HT-29 (cell line): ENCODE data around the gene ZFYVE21. TPM values are rescaled to one million over a fixed set of nuclear protein-coding genes. Genes with fewer than 3 reads are reported as not detected.
"Not testable (repeated sequence)": the region's sequence is repeated elsewhere in the genome, so short reads cannot be mapped to it uniquely, and the experiment has no call there.

ENCODE experiments used
- DNase-seq: peaks from one replicate; pipeline ENCODE4 v3.0.0-alpha.2; 2015; ENCODE audit warnings: low spot score
- total RNA-seq: library from RNA; depleted of rRNA; stranded (reverse); fragments of >200 nt; shearing (Covaris generic); gene quantifications from 2 replicates; pipeline ENCODE4 v1.2.3, GENCODE V29; 2014; rRNA removed

Gene ZFYVE21
- 37.6 and 40.0 TPM in 2 replicates for total RNA-seq

- DNase-seq: peak; percentile 98
These were observed at the start of gene ZFYVE21, which contains the start of gene XRCC3 for GRCh38 chr14:103715052-103716000. Gene ZFYVE21 (plus strand): TSS chr14:103715810. CDS start chr14:103715842, 32 bp downstream. Gene XRCC3 (minus strand): TSS chr14:103715451. CDS start chr14:103711087, 4,364 bp downstream.

DNA sequence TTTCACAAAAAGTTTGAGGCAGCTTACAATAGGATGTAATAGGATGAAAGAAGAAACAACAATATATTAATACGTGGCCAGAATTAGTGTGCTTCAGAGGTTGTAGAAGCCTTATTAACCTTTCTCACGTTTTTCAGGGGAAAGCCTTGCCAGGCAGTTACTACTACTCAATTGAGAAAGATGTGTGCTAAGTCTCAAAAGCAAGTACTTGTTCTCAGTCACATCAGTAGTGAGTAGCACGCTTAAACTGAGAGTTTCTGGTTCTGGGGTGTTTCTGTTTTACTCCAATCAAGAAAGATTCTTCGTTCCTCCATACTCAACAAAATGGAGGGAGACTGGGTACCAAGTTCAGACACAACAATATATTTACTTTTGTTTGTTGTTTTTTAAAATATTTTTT, 47.9 kb upstream of the ZFYVE21 start:
- no peak for DNase-seq

DNA sequence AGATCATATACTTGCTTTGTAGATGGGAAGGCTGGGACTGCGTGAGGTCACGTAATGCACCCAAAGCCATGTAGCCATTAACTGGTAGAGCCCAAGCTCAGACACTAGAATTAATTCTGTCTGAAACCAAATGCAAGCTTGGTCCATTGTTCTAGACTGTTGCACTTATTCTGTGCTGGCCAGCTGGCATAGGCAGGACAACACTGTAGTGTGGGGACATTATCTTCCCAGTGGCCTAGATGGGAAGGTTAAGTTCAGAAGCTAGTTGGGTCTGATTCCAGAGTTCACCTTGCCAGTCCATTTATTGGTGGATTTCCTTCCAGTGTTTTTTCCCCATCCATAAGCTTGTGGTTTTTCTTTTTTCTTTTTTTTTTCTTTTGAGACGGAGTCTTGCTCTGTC, 47.5 kb upstream of the ZFYVE21 start:
- no peak for DNase-seq

- DNase-seq: no peak
These were observed 46.2 kb upstream of the ZFYVE21 start for GRCh38 chr14:103669370-103669769.

DNA sequence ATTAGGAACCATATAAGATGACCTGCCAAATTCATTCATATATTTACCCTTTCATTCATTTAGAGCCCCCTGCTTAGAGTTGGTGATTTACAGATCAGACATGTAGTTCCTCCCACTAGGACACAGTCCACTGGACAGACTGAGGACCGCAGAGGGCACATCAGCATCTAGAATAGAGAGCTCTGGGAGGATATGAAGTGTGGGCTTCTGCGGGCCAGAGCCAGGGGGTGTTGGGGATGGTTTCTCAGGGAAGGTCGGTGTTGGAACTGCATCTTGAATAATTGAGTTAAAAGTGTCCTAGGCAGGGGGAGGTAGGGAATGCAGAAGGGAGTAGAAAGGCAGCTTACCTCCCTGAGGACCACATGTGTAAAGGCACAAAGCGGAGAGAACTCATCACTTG, 43.7 kb upstream of the ZFYVE21 start:
- DNase-seq: no peak

GRCh38 chr14:103675957-103676356, 39.7 kb upstream of the ZFYVE21 start:
- no peak for DNase-seq

- no peak for DNase-seq
These were observed 38.5 kb upstream of the ZFYVE21 start for GRCh38 chr14:103676881-103677675.

- peak; percentile 30 for DNase-seq
These were observed 36.3 kb upstream of the ZFYVE21 start for GRCh38 chr14:103679351-103679750.

- DNase-seq: no peak
These were observed 34.9 kb upstream of the ZFYVE21 start for GRCh38 chr14:103680491-103681231.

- no peak for DNase-seq
These were observed 32.5 kb upstream of the ZFYVE21 start for GRCh38 chr14:103683139-103683538.

GRCh38 chr14:103684471-103684870, 31.1 kb upstream of the ZFYVE21 start:
- DNase-seq: no peak

DNA sequence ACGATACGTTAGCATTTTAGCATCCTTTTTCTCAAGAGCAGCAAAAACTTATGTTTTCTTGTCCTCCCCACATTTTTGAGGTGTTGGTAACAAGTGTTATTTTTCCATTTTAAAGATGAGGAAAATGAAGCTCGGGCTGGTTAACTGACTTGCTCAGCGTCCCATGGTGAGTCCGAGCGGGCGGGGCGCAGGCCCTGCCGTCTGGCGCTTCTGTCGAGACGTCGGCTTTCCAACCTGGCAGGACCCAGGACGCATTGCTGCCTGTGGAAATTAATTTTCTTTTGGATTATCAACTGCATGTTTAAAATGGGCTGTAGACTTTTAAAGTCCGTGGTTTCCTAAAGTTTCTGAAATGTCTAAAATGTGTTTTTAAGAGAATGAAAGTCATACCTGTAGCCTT, 30.7 kb upstream of the ZFYVE21 start:
- no peak for DNase-seq

DNA sequence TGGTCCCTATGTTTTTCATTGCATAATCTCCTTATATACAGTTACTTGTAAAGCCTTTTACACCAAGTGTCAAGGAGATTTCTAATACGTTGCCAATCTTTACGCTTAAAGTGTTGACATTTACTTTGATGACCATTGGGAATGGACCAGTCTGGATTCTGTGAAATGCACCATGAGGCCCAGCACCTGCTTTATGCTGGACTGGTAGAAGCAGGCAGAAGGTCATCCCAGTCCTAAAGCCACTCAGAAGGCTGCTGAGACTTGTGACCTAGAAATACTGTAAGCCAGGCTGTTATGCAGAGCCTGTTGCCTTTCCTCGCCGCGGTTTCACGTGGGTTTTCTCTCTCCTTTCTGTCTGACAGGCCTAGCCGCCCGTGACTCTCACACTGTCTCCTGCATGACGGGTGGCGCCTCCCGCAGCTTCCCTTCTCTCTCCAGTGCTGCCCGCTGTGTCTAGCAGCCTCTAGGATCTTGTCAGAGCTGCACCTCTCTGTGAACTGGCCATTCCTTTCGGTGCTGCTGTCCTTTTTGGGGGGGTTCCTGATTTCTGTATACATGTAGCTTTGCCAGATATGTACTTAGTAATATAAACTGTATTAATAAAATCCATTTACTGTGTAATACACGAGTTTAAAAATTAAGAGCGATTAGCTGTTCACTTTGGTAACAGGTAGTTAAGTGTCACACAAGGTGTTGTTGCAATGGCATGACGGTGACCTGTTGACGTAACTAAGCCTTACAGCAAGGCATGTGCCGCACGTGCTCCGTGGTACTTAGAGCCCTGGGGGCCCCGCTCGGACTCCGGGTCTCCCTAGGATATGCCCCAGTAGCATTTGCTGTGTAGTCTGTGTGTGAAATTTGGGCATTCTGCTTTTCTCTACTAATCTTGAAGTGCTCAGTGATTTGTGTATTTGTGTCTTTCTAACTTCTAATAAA, 30.1 kb upstream of the ZFYVE21 start:
- DNase-seq: no peak

DNA sequence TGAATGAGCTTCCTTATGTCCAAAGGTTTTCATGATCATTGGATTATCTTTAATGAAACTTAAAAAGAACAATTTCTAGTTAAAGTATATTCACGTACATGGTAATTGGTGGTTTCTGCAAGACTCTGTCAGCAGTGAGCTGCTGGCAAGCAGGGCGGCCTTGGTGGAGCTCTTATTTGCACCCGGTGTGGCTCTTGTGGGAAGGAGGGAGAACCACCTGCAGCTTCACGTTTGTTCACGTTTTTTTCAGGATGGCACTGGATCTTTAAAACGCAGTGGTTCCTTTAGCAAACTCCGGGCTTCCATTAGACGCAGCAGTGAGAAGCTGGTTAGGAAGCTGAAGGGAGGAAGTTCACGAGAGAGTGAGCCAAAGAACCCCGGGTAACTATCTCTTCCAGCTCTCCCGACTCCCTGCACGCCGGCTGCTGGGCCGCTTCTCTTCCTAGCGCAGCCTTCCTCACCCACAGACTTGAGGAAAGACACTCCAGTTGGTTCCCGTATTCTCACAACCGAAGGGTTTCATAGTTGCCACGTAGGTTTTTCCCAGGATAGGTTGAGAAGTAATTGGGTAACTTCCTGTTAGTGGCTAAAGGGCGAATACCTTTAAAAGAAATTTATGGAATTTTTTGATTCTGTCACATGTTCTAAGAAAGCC, 28.7 kb upstream of the ZFYVE21 start:
- no peak for DNase-seq

DNA sequence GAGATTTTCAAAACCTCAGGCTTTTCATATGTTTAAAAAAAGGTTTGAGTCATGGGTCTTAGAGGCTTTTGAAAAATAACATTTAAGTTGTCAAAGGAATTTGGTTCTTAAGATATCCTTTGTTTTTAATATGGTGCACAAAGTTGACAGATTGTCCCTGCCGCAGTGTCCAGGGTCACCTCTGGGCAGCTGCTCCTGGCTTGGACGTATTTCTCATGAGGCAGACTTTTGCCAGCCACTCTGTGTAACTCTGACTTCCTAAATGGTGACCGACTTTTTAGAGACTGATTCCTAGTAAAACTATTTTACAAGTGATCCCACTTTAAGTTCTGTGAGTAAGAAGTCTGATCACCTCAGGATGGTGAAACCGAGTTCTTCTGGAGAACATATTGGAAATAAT, 27.9 kb upstream of the ZFYVE21 start:
- no peak for DNase-seq

DNA sequence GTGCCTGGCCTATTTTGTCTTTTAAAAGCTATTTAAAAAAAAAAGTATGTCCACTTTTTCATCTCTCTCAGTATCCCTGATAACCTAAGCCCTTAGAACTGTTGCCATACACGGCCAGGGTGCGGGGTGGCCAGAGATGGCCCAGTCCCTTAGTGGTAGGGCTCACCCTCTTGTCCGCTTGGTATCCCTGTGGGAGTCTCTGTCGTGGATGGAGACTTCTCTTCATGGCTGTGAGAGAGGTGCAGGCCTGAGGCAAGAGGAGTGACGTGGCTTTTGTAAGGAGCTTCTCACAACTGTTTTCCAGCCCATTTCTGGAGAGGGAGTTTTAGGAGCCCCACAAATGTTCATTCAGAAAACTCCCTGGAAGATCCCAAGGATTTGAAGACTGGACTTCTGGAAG, 27.2 kb upstream of the ZFYVE21 start:
- no peak for DNase-seq

- no peak for DNase-seq
These were observed 26.4 kb upstream of the ZFYVE21 start for GRCh38 chr14:103688906-103689902.

DNA sequence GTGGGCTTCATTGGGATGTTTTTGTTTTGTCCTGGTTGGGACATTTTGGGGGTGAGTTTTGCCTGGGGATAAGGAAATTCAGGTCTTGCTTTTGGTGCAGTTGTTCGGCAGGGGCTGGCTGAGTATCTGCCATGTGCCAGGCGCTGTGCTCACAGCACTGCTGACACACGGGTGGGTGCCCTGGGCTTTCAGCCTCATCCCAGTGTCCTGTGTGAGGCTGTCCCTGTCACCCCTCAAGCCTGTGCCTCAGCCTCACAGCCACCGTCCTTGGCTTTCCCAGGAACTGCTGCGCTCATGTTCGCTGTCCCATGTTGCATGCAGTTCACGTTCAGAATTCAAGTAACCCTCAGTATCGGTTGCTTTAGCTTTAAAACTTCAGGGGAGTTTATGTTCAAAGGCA, 25.3 kb upstream of the ZFYVE21 start:
- DNase-seq: no peak

DNA sequence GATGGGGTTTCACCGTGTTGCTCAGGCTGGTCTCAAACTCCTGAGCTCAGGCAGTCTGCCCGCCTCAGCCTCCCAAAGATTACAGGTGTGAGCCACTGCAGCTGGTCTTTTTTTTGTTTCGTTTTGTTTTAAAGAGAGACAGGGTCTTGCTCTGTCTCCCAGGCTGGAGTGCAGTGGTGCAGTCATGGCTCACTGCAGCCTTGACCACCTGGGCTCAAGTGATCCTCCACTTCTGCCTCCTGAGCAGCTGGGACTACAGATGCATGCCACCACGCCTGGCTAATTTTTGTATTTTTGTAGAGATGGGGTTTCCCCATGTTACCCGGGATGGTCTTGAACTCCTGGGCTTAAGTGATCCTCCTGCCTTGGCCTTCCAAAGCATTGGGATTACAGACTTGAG, 24.0 kb upstream of the ZFYVE21 start:
- DNase-seq: not testable (repeated sequence)
